ENCODE measurements around the gene CFAP69.
"Not testable (repeated sequence)": the region's sequence is repeated elsewhere in the genome, so short reads cannot be mapped to it uniquely, and the experiment has no call there.

Gene CFAP69

DNA sequence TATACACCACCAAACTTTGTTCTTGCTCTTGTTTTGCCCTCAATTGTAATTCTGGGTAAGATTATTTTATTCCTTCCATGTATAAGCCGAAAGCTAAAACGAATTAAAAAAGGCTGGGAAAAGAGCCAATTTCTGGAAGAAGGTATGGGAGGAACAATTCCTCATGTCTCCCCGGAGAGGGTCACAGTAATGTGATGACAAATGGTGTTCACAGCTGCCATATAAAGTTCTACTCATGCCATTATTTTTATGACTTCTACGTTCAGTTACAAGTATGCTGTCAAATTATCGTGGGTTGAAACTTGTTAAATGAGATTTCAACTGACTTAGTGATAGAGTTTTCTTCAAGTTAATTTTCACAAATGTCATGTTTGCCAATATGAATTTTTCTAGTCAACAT, 12.5 kb upstream of the CFAP69 start:
- DNase-seq, result no peak

DNA sequence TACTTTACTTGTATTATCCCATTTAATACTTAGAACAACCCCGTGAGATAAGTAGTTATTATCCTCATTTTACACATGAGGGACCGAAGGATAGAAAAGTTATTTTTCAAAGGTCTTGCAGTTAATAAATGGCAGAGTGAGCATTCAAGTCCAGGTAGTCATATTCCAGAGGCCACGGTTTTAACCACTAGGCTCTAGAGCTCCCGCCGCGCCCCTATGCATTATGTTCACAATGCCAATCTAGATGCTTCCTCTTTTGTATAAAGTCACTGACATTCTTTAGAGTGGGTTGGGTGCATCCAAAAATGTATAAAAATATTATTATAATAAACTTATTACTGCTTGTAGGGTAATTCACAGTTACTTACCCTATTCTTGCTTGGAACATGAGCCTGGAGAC, 11.4 kb upstream of the CFAP69 start:
- DNase-seq, result no peak

DNA sequence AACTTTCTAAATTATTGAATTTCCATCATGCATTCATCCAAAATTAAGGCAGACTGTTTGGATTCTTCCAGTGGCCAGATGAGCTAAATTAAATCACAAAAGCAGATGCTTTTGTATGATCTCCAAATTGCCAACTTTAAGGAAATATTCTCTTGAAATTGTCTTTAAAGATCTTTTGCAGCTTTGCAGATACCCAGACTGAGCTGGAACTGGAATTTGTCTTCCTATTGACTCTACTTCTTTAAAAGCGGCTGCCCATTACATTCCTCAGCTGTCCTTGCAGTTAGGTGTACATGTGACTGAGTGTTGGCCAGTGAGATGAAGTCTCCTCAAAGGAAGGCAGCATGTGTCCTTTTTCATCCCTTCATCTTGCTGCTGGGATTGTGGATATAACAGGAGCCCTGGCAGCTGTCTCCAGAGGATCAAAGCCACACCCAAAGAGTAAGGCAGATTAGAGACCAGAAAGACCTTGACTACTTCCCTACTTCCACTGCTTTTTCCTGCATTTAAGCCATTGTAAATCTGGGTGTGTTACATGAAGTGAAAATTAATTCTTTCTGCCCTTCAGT, 8.2 kb upstream of the CFAP69 start:
- DNase-seq, result no peak

DNA sequence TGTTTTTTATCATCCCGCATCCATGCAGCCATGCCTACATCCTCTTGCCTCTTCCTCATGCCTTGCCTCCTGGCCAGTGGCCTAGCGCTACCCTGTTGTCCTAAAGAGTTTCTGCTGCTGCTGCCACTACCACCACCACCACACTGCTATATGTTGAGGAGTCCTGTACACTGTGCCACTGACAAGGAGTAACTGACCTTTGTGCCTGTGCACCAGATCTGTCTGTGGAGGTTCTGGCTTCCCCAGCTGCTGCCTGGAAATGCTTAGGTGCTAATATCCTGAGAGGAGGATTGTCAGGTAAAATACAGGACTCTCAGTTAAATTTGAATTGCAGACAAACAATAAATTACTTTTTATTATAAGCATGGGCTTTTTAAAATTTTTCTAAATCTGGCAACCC, 7.0 kb upstream of the CFAP69 start:
- no peak for DNase-seq

DNA sequence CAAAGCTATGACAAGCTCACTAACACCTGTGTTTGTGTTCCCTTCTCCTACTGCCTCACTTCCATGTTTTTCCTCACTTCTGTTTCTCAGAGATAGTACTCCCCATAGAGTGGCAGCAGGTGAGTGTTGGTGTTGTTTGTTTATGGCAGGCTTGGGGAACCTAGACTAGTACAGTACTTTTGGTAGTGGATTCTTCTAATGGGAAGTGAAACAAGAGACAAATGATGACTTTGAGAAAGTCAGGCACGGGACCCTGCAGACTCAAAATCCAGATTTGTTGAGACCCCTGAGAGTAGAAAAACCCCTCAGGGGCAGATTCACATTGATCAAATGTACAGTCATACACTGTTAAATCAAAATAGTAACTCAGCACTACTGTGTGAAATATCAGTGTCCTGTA, 6.4 kb upstream of the CFAP69 start:
- DNase-seq, result no peak

DNA sequence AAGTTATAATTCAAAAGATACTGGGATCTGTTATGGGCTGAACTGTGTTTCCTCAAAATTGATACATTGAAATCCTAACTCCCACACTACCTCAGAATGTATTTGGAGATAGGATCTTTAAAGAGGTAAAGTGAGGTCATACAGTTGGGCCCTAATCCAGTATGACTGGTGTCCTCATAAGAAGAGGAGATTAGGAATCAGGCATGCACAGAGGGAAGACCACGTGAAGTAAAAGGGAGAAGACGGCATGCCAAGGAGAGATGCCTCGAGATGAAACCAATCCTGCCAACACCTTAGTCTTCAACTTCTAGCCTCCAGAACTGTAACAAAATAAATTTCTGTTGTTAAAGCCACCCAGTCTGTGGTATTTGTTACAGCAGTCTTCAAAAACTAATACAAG, 5.9 kb upstream of the CFAP69 start:
- DNase-seq, result no peak

DNA sequence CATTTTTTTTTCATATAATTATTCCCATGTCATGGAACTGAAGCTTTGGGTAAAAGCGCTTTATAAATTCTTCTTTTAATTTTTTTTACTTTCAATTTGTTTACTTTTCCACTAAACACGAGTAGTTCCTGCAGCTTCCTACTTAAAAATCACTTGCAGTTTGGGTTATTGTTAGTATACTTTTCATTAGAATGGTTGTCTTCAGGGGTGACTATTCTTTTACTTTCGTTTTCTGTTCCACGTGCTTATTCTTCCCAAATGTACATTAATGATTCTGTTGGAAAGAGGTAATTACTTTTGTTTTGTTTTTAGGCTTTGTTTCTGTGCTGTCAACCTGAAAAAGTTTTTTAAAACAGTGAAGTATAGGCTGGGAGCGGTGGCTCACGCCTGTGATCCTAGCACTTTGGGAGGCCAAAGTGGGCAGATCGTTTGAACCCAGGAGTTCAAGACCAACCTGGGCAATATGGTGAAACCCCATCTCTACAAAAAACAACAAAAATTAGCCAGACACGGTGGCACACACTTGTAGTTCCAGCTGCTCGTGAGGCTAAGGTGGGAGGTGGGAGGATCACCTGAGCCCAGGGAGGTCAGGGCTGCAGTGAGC, 5.2 kb upstream of the CFAP69 start:
- no peak for DNase-seq

DNA sequence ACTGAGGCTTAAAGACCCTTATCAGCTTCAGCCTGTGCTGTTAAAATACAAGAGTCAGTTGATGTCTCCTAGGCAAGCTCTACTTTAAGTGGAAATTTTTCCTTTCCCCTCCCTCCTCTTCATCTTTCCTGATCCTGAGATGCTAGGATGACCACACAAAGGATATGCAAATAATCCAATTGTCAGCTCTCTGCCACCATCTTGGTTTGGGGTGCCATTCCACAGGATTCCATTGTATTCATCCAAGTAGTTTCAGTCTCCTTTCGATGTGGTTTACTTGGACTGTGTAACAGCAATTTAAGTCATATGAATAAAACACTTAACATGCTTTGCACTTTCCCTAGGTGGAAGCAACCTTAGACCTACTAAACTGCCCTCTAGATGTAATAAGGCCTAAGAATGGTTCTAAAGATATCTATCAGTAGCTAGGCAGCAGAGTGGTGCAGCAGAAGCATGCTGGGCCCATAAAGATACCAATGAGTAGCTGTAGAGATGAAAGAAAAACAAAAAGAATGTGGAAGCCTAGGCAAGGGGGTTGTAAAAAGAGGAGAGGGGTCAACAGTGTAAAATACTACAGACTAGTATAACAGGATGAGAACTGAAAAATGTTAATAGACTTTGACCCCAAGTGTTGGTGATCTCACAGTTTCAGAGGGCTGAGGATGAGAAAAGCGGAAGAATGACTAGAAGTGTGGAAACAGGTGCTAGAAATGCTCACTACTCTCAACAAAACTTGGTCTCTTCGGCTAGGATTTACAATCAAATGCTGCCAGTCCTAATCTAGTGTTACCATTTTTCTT, 2.4 kb upstream of the CFAP69 start:
- DNase-seq, result no peak

DNA sequence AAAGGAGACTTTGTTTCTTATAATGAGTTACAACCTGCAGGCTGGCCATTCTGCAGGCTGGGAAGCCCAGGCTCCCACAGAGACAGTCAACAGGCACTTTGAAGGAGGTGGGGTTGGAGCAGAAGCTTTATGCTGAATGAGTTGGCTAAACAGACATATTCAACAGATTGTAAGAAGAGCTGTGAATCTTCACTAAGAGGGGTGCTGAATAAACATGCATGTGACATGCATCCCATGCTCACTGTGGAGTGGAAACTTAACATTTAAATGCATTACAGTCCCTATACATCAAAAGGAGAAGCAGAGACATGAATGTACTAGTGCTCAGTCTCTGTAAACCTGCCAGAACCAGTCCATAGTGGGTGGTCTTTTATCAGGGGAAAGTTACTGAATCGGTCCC, 1.4 kb upstream of the CFAP69 start:
- no peak for DNase-seq

DNA sequence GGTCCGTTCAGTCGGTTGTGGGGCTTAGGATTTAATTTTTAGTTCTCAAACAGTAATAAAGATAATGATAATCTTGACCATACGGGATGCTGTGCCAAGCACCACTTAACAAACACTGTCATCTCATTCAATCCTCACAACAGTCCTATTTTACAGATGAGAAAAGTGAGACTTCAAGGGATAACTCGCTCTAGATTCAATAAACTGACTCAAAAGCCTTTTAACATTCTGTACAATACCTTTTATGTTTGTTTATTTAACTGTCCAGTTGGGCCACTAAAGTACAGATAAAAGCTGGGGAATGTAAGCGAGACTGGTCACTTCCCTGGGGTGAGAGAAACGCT, 437 bp upstream of the CFAP69 start:
- DNase-seq, result no peak

DNA sequence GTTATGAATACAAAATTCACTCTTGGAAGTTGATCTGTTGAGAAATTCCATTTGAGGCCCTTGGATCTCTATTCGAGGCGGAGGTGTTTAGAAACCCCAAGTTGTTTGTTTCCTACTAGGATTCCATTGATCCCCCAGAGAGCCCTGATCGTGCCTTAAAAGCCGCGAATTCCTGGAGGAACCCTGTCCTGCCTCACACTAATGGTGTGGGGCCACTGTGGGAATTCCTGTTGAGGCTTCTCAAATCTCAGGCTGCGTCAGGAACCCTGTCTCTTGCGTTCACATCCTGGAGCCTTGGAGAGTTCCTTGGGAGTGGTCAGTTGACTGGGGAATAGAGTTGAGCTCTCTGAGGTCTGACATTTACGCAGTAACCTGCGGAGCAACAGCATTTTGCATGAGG, 1.2 kb downstream of the CFAP69 start:
- DNase-seq, result no peak

DNA sequence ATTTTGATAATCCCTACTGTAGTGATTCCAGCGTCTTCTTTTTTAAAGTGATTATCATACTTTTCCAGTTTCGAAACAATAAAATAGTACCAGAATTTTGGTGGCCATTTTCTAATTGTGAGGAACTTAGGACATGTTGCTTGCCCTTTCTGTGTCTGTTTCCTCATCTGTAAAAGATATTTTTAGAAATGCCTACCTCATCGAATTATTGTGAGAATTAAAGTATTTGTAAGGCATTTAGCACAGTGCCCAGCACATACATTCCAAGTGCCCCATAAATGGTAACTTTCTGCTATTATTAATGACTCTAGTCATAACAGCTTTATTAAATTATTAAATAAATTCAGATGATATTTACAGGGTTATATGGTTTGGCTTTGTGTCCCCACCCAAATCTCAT, 3.7 kb downstream of the CFAP69 start:
- no peak for DNase-seq

DNA sequence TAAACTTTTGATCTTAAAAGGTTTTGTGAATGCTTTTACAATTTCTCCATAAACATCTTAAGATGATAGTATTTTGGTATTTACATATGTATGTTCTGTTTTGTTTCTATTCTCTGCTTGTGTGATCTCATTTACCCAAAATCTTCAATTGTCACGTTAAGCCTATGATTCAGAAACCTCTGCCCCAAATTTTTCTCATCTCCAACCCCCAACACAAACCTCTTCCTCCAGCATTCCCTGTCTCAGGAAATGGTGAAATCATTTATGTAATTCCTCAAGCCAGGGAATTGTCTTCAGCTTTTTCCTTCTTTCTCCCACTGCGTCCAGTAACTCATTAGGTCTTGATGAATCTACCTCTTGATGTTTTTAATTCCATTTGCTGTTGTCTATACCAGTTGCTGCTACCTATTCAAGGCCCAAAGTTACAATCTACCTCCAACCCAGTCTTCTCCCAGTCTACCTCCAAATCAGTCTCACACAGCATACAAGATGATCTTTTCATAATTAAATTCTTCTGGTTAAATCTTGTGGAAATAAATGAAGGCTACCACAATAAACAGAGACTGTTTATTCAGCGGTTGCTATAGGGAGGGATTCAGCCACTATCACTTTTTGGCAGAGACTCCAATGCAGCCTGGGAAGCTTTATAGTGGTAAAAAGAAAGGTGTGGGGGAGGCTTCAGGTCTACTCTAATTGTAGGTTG, 5.8 kb downstream of the CFAP69 start:
- no peak for DNase-seq

DNA sequence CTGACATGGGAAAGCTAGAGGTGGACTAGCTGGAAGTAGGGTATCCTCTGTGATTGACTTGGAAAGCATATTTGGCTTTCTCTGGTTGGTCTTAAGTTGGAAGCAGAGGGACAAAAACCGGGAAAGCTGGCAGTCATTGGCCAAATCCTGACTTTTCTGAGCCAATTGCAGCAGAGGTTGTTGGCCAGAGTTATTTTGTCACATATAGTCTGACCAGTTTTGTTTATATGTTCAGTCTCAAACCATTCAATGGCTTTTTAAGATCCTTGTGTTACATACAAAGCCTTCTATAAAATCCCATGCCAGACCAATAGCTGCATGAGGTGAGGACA, 6.3 kb downstream of the CFAP69 start:
- no peak for DNase-seq

DNA sequence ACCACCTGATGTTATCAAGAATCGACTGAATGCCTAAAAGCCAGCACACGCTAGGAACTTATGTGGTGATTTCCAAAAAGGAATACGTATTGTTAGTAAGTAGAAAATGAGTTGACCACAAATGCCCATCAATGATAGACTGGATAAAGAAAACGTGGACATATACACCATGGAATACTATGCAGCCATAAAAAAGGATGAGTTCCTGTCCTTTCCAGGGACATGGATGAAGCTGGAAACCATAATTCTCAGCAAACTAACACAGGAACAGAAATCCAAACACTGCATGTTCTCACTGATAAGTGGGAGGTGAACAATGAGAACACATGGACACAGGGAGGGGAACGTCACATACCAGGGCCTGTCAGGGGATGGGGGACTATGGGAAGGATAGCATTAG, 11.0 kb downstream of the CFAP69 start:
- DNase-seq, result not testable (repeated sequence)

DNA sequence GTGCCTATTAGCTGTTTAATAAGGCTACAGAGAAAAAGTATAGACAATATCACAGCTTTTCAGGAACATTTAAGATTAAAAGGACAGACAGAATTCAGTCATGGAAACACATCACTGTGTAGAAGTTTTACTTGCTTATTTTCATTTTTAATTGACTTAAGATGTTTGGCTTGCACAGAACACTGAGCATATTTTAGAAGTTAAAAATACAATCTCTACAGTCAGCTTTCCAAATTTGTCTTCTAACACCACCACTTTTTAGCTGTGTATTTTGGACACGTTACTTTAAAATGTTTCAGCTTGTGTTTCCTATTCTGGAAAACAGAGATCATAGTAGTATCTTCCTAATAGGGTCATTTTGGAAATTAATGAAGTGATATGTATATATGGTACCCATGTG, 11.8 kb downstream of the CFAP69 start:
- no peak for DNase-seq

DNA sequence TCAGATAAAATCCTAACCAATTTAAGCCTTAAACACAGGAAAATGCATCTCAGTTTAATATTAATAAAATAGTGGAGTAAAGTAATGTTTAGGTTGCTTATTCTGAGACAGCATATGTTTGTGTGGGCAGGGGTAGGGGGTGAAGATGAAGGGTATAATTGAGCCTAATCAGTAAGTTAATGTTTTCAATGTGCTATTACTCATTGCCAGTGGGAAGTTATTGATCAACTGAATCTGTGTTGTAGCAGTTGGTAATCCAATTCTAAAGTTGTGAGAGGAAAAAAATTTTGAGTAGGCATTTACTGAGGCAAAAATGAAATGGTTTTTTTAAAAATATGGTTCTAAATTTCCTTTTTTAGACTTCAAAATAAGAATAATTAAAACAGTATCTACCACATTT, 16.5 kb downstream of the CFAP69 start:
- no peak for DNase-seq

DNA sequence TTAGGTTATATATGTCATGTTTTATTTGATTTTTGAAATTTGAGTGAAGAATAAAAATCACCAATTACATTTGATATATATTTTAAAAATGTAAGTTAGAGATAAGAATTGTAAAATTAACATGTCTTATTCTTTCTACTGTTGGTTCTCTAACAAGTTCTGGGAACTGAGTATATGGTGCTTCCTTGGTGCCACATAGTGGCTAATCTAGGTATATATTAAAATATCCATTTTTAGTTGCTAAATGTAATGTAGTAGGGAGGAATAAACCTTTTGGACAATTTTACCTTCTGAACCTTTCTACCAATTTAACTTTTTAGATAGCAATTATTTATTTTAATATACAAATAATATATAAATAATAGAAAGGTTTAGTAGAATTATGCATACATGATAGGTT, 17.5 kb downstream of the CFAP69 start:
- no peak for DNase-seq

DNA sequence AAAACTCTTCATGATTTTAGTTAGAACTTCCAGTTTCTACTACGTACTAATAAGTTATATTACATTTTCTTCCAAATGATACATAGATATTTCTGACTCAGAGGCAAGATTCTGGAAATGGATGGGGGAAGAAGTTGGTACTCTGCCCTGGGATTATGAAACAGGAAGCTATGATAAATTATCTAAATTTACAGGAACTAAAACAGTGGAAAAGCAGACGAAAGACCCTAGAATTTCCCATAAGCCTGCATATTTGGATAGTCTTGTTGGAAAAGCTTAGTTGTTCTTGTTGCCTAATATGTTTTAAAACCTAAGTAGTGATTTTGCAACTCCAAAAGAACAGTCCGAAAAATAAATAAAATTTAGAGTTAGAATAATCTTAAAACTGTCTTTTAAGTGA, 21.8 kb downstream of the CFAP69 start:
- no peak for DNase-seq

DNA sequence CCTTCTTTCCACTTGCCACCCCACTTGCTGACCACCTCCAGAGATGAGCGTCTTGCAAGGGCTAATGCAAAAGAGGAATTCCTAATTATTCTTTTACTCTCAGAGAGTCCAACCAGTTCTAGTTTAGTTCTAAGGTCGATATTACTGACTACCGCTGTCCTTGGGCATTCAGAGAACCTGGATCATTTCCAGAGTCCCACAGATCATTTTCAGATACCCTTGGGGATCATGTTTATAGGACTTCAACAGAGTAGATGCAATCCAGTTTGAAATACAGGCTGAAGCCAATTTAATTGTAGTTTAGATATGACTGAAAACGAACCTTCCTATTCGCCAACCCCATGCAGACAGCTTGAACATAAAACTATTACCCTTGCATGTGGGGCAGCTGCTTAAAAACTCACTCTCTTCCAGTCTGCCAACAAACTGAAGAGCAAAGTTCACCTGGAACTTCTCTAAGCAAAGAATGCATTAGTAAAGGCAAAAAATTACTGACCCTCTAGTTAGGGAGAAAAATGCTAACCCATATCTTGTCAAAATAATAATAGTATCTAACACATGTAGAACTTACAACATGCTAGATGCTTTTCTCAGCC, 22.4 kb downstream of the CFAP69 start:
- DNase-seq, result no peak

DNA sequence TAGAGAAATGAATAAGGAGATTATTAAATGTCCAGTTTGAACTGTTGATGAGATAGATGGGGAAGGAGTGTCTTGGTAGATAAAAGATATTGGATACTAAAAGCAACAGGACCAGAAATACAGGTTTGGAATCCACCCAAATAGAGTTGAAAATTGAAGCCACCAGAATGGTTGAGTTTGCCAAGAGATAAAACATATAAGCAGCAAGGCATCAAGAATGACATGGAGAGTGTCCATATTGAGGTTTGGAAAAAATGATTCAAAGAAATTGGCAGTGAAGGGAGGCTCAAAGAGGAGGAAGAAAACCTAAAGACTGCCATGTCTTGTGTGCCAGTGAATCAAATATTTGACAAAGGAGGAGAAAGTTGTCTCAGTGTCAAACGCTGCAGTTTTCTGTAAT, 24.2 kb downstream of the CFAP69 start:
- no peak for DNase-seq

DNA sequence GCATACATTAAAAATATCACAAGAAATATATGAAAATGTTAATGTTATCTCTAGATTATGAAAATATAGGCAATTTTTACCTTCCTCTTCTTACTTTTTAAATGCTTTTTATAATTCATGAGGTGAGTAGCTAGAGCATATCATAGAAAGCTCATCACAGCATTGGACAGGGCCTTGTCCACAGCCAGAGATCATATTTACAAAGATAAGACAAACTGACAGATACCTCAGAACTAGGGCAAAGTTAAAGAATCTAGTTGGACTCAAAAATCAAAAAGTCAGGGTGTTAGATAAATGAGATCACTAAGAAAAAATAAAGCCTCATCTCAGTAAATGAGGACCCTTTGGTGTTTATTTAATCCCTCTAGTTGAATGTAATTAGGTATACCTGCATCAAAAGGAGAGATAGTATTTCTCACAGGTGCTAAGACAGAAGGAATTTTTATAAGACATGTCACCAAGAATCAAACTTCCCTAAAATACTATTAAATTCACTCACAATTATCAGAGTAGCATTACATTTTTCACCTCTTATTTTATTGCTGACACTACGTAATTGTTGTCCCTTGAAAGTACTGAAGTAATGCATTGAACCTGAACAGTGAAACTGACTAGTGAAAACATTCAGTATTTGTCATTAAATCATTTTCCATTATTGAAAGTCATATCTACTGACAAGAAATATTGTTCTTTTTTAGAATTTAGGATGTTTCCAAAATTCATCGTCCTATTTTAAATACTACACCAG, 25.6 kb downstream of the CFAP69 start:
- no peak for DNase-seq

DNA sequence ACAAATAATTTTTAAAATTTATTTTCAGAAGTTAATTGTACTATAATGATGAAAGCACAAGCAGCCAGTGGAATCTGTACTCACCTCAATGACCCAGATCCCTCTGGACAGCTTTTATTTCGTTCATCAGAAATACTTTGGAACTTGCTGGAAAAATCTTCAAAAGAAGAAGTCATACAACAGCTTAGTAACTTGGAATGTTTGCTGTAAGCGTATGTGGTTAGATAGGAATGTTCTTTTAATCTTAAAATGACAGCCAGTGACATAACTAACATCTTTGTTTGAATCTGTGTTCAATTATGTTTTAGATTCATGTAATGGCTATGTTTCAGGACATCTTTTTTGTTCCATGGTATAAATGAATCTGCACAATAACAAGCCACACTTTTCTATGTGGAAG, 26.8 kb downstream of the CFAP69 start:
- DNase-seq, result no peak
